ENCODE data around the gene MMP28. TPM values are rescaled to one million over a fixed set of nuclear protein-coding genes. Genes with fewer than 3 reads are reported as not detected.

MMP28 gene
- total RNA-seq, 2 donors from 2014 or later = 62.5 to 66.7 TPM

GRCh38 chr17:35807371-35808144 lies 12.1 kb upstream of the MMP28 start:
- Histone ChIP-seq H3K4me3 (no peak overlapping the region), H3K9ac (ENCODE audit: low read depth in 2 of 2, low read length in 2 of 2) (no peak overlapping the region), H3K4me1 (peaks cover 14% of the 10 kb centered on the region), H3K9me3 (no peaks in the 10 kb centered on the region), H3K27me3 (no peaks in the 10 kb centered on the region), H3K36me3 (no peaks in the 10 kb centered on the region), H3K27ac (no peak overlapping the region)
- DNase-seq = no peak
- TF ChIP-seq CTCF (IDR thresholded peaks at IDR 0.05) = no peak
- intact Hi-C loops (cut with DNase I) = no loop called here

- intact Hi-C loops (cut with DNase I) = loop anchor here (1.0 kb wide), 1 partner anchor 40 kb away; no protein-coding TSS in a partner anchor
- peak; percentile 86 for TF ChIP-seq CTCF (IDR thresholded peaks at IDR 0.05)
- Histone ChIP-seq H3K36me3 (no peaks in the 10 kb centered on the region), H3K27ac (no peak overlapping the region), H3K27me3 (no peaks in the 10 kb centered on the region), H3K4me3 (no peak overlapping the region), H3K9ac (ENCODE audit: low read depth in 2 of 2, low read length in 2 of 2) (no peak overlapping the region), H3K4me1 (peaks cover 19% of the 10 kb centered on the region), H3K9me3 (no peaks in the 10 kb centered on the region)
- DNase-seq = peak; percentile 67
Measured at GRCh38 chr17:35804658-35805192, 9.3 kb upstream of the MMP28 start.

GRCh38 chr17:35801583-35802224 lies 6.3 kb upstream of the MMP28 start:
- TF ChIP-seq CTCF (IDR thresholded peaks at IDR 0.05) = no peak
- Histone ChIP-seq H3K36me3 (no peaks in the 10 kb centered on the region), H3K4me1 (peaks cover 13% of the 10 kb centered on the region), H3K27me3 (no peaks in the 10 kb centered on the region), H3K9ac (ENCODE audit: low read depth in 2 of 2, low read length in 2 of 2) (peak overlapping the region in 1 of 2 donors; percentile 38), H3K9me3 (no peaks in the 10 kb centered on the region), H3K4me3 (no peak overlapping the region), H3K27ac (peak overlapping the region; percentile 71)
- intact Hi-C loops (cut with DNase I) = no loop called here
- DNase-seq = peak; percentile 81

- peak; percentile 74 for DNase-seq
- H3K36me3 ChIP-seq = no peaks in the 10 kb centered on the region
- H3K9me3 ChIP-seq = no peaks in the 10 kb centered on the region
- peaks cover 13% of the 10 kb centered on the region for H3K4me1 ChIP-seq
- no peak for TF ChIP-seq CTCF (IDR thresholded peaks at IDR 0.05)
- H3K4me3 ChIP-seq = no peak overlapping the region
- intact Hi-C loops (cut with DNase I) = no loop called here
- no peaks in the 10 kb centered on the region for H3K27me3 ChIP-seq
- H3K9ac ChIP-seq (ENCODE audit: low read depth in 2 of 2, low read length in 2 of 2) = peak overlapping the region in 1 of 2 donors; percentile 49
- H3K27ac ChIP-seq = no peak overlapping the region
Measured at GRCh38 chr17:35799942-35800341, 4.5 kb upstream of the MMP28 start.

GRCh38 chr17:35797918-35798317 lies 2.5 kb upstream of the MMP28 start:
- no peak for TF ChIP-seq CTCF (IDR thresholded peaks at IDR 0.05)
- Histone ChIP-seq H3K9ac (ENCODE audit: low read depth in 2 of 2, low read length in 2 of 2) (no peak overlapping the region), H3K27ac (no peak overlapping the region), H3K27me3 (no peaks in the 10 kb centered on the region), H3K4me3 (no peak overlapping the region), H3K36me3 (no peaks in the 10 kb centered on the region), H3K9me3 (no peaks in the 10 kb centered on the region), H3K4me1 (peaks cover 13% of the 10 kb centered on the region)
- DNase-seq = no peak
- intact Hi-C loops (cut with DNase I) = no loop called here
